WTC11 (cell line): ENCODE measurements around the gene HSPA4. TPM values are rescaled to one million over a fixed set of nuclear protein-coding genes. Genes with fewer than 3 reads are reported as not detected.

Experiments
- ATAC-seq: fragments of 200-7000 bp; cut with Tn5 transposase; 2 replicates; pipeline ENCODE4 v1.10.0; 2021; ENCODE audit warnings: mild to moderate bottlenecking, moderate library complexity
- CTCF ChIA-PET: fragments of 300-600 bp; sonication (Branson Sonifier 250); formaldehyde crosslinking; loops from one replicate; lab custom pipeline; 2021; ENCODE audit warnings: antibody characterized with exemption; lab: Charles Lee
- POLR2A ChIA-PET: fragments of 350-600 bp; sonication (Branson Sonifier 250); formaldehyde crosslinking; loops from one replicate; lab custom pipeline; 2021; ENCODE audit warnings: antibody characterized with exemption; lab: Charles Lee
- DNase-seq: peaks from one replicate; pipeline ENCODE4 v3.0.0; 2021; ENCODE audit warnings: low spot score
- H3K27ac Mint-ChIP-seq: 2 replicates; pipeline ENCODE4 v1.8.0; 2021; ENCODE audit warnings: mixed read lengths
- H3K27me3 Mint-ChIP-seq: 2 replicates; pipeline ENCODE4 v1.8.0; 2021; ENCODE audit warnings: low read depth, mild to moderate bottlenecking, moderate library complexity, mixed read lengths
- H3K36me3 Mint-ChIP-seq: 2 replicates; pipeline ENCODE4 v1.8.0; 2021; ENCODE audit warnings: mixed read lengths
- H3K4me1 Mint-ChIP-seq: 2 replicates; pipeline ENCODE4 v1.8.0; 2022; ENCODE audit warnings: mixed read lengths
- H3K4me3 Mint-ChIP-seq: 2 replicates; pipeline ENCODE4 v1.8.0; 2021; ENCODE audit warnings: mild to moderate bottlenecking, moderate library complexity, mixed read lengths
- H3K9me3 Mint-ChIP-seq: 2 replicates; pipeline ENCODE4 v1.8.0; 2021; ENCODE audit warnings: mixed read lengths
- AFF4 ChIP-seq: sonication (generic); formaldehyde crosslinking; IDR thresholded peaks from 2 replicates; pipeline ENCODE4 v1.8.1; 2023; ENCODE audit warnings: mild to moderate bottlenecking, missing genetic modification reagents, borderline replicate concordance
- AR ChIP-seq: fragments of 250-450 bp; sonication (Bioruptor Pico); IDR thresholded peaks from 2 replicates; pipeline ENCODE4 v1.9.0; 2021; ENCODE audit warnings: mild to moderate bottlenecking
- E2F1 ChIP-seq: sonication (generic); formaldehyde crosslinking; IDR thresholded peaks from 2 replicates; pipeline ENCODE4 v1.8.0; 2022; ENCODE audit warnings: mild to moderate bottlenecking, missing genetic modification reagents
- EMX1 ChIP-seq: fragments of 250-450 bp; sonication (Bioruptor Pico); IDR thresholded peaks from 2 replicates; pipeline ENCODE4 v1.8.0; 2021; ENCODE audit warnings: mild to moderate bottlenecking
- ERG ChIP-seq: fragments of 250-450 bp; sonication (Bioruptor Pico); IDR thresholded peaks from 2 replicates; pipeline ENCODE4 v1.8.0; 2021; ENCODE audit warnings: mild to moderate bottlenecking
- FOXJ3 ChIP-seq: sonication (generic); formaldehyde crosslinking; IDR thresholded peaks from 2 replicates; pipeline ENCODE4 v1.9.0; 2021; ENCODE audit warnings: missing genetic modification reagents, mild to moderate bottlenecking, borderline replicate concordance
- FOXP1 ChIP-seq: sonication (generic); formaldehyde crosslinking; IDR thresholded peaks from 2 replicates; pipeline ENCODE4 v1.8.0; 2022; ENCODE audit warnings: missing genetic modification reagents, mild to moderate bottlenecking, moderate library complexity, borderline replicate concordance
- IRF2 ChIP-seq: sonication (generic); formaldehyde crosslinking; IDR thresholded peaks from 2 replicates; pipeline ENCODE4 v1.8.0; 2022; ENCODE audit warnings: low read depth, missing genetic modification reagents, borderline replicate concordance
- NR2C2 ChIP-seq: sonication (generic); formaldehyde crosslinking; IDR thresholded peaks from 2 replicates; pipeline ENCODE4 v1.8.0; 2022; ENCODE audit warnings: mild to moderate bottlenecking, missing genetic modification reagents
- OVOL2 ChIP-seq: fragments of 250-450 bp; sonication (Bioruptor Pico); IDR thresholded peaks from 2 replicates; pipeline ENCODE4 v1.9.0; 2021; ENCODE audit warnings: mild to moderate bottlenecking, borderline replicate concordance
- RELA ChIP-seq: sonication (generic); formaldehyde crosslinking; IDR thresholded peaks from 2 replicates; pipeline ENCODE4 v1.8.1; 2022; ENCODE audit warnings: missing genetic modification reagents, mild to moderate bottlenecking, borderline replicate concordance
- RORB ChIP-seq: fragments of 250-450 bp; sonication (Bioruptor Pico); IDR thresholded peaks from 2 replicates; pipeline ENCODE4 v1.9.0; 2021; ENCODE audit warnings: mild to moderate bottlenecking
- SMAD3 ChIP-seq: sonication (generic); formaldehyde crosslinking; IDR thresholded peaks from 2 replicates; pipeline ENCODE4 v1.8.0; 2022; ENCODE audit warnings: missing genetic modification reagents, mild to moderate bottlenecking, borderline replicate concordance
- STAT6 ChIP-seq: sonication (generic); formaldehyde crosslinking; conservative IDR thresholded peaks from 2 replicates; pipeline ENCODE4 v1.8.1; 2023; ENCODE audit warnings: mild to moderate bottlenecking, low read depth, missing genetic modification reagents, moderate library complexity
- TP53 ChIP-seq: sonication (generic); formaldehyde crosslinking; IDR thresholded peaks from 2 replicates; pipeline ENCODE4 v1.8.1; 2023; ENCODE audit warnings: mild to moderate bottlenecking, missing genetic modification reagents
- ZBTB43 ChIP-seq: sonication (generic); formaldehyde crosslinking; IDR thresholded peaks from 2 replicates; pipeline ENCODE4 v1.8.1; 2023; ENCODE audit warnings: mild to moderate bottlenecking, missing genetic modification reagents
- ZNF121 ChIP-seq: sonication (generic); formaldehyde crosslinking; IDR thresholded peaks from 2 replicates; pipeline ENCODE4 v1.8.0; 2023; ENCODE audit warnings: missing genetic modification reagents
- ZNF423 ChIP-seq: fragments of 250-450 bp; sonication (Bioruptor Pico); IDR thresholded peaks from 2 replicates; pipeline ENCODE4 v2.1.2; 2022; ENCODE audit warnings: mild to moderate bottlenecking, moderate library complexity
- ZNF512 ChIP-seq: sonication (generic); formaldehyde crosslinking; IDR thresholded peaks from 2 replicates; pipeline ENCODE4 v1.8.1; 2022; ENCODE audit warnings: missing genetic modification reagents, borderline replicate concordance
- total RNA-seq: library from RNA; stranded (reverse); gene quantifications from 3 replicates; pipeline ENCODE4 v1.2.3, GENCODE V29; 2021

The HSPA4 gene
- total RNA-seq, 1 experiment from 2014 or later: 363 TPM

GRCh38 chr5:133155326-133155969 lies 103.6 kb downstream of the HSPA4 start:
- POLR2A ChIA-PET: no interaction called here
- no peak overlapping the region for H3K4me3 Mint-ChIP-seq
- ATAC-seq: no peak

More at GRCh38 chr5:133155326-133155969, 103.6 kb downstream of the HSPA4 start:
- TF ChIP-seq STAT6 (CRISPR knock-in tag): no peak
- TF ChIP-seq FOXP1 (CRISPR knock-in tag): no peak
- no peak for TF ChIP-seq ZBTB43
- no peak for TF ChIP-seq ZNF121 (CRISPR knock-in tag)
- no peak for TF ChIP-seq OVOL2 (CRISPR knock-in tag)
- TF ChIP-seq ZNF423 (CRISPR knock-in tag): no peak
- no peak for TF ChIP-seq RORB
- TF ChIP-seq FOXJ3 (CRISPR knock-in tag): no peak
- TF ChIP-seq AFF4 (CRISPR knock-in tag): no peak
- TF ChIP-seq RELA (CRISPR knock-in tag): no peak
- no peak for TF ChIP-seq ZNF512
- no peak for TF ChIP-seq IRF2
- no peak for TF ChIP-seq EMX1 (CRISPR knock-in tag)
- no peak for TF ChIP-seq SMAD3 (CRISPR knock-in tag)
- TF ChIP-seq NR2C2 (CRISPR knock-in tag): no peak
- no peak for TF ChIP-seq ERG (CRISPR knock-in tag)
- no peak for TF ChIP-seq E2F1 (CRISPR knock-in tag)
- TF ChIP-seq AR (CRISPR knock-in tag): no peak
- no peak for TF ChIP-seq TP53 (CRISPR knock-in tag)
- Mint-ChIP-seq H3K4me1 (no peaks in the 10 kb centered on the region), H3K27me3 (no peaks in the 10 kb centered on the region), H3K9me3 (no peaks in the 10 kb centered on the region), H3K36me3 (no peaks in the 10 kb centered on the region), H3K27ac (no peak overlapping the region)
- CTCF ChIA-PET: no interaction called here
- no peak for DNase-seq
